ENCODE results near the gene CNOT3. TPM values are rescaled to one million over a fixed set of nuclear protein-coding genes. Genes with fewer than 3 reads are reported as not detected.
"Not testable (repeated sequence)": the region's sequence is repeated elsewhere in the genome, so short reads cannot be mapped to it uniquely, and the experiment has no call there.

Gene CNOT3
- total RNA-seq, 1 experiment from 2014 or later = 41.1 TPM

GRCh38 chr19:54095136-54095858, 42.3 kb upstream of the CNOT3 start:
- H3K4me3 ChIP-seq (ENCODE audit: low read length) = peak overlapping the region; percentile 53
- BruUV-seq (replicated peaks) = no TSS peak
- peak overlapping the region; percentile 93 for H2AFZ ChIP-seq (ENCODE audit: low read length)
- no peaks in the 10 kb centered on the region for H3K36me3 ChIP-seq (ENCODE audit: low read depth, low read length)
- ATAC-seq = no peak; the same call in 1 of the 2 replicates
- no peaks in the 10 kb centered on the region for H4K20me1 ChIP-seq (ENCODE audit: low read length)
- H3K4me2 ChIP-seq (ENCODE audit: low read length) = peak overlapping the region; percentile 79
- H3K27me3 ChIP-seq (ENCODE audit: low read length) = no peaks in the 10 kb centered on the region
- no peaks in the 10 kb centered on the region for H3K79me2 ChIP-seq (ENCODE audit: low read length)
- intact Hi-C loops (cut with micrococcal nuclease) = loop anchor here (10.0 kb wide), 2 partner anchors 250 to 290 kb away; no protein-coding TSS in a partner anchor
- DNase-seq = no peak
- H3K9ac ChIP-seq (ENCODE audit: low read length) = no peak overlapping the region
- H3K4me1 ChIP-seq (ENCODE audit: insufficient read depth, low read length) = peaks cover 8% of the 10 kb centered on the region
- no peaks in the 10 kb centered on the region for H3K9me2 ChIP-seq (replicated peaks; ENCODE audit: low read length)
- TF ChIP-seq CTCF (conservative IDR thresholded peaks at IDR 0.05; ENCODE audit: low read depth, low read length) = no peak
- H3K9me3 ChIP-seq (ENCODE audit: low read length) = no peaks in the 10 kb centered on the region
- CTCF ChIA-PET = interaction anchor here (0.6 to 1.0 kb wide), 3 partner anchors 42 to 582 kb away, joined by 4 to 5 read pairs (median 4); partner anchors contain the start of gene CNOT3
- H3K27ac ChIP-seq (ENCODE audit: low read length) = no peak overlapping the region
- POLR2A ChIA-PET (ENCODE audit: unreplicated experiment) = interaction anchor here (0.6 kb wide), 1 partner anchor 64 kb away, joined by 3 read pairs; no protein-coding TSS in a partner anchor
- no peaks in the 10 kb centered on the region for H3F3A ChIP-seq (ENCODE audit: low read length, unreplicated experiment)

GRCh38 chr19:54095859-54096616, 41.5 kb upstream of the CNOT3 start:
- not testable (repeated sequence) for H3K4me1 ChIP-seq (ENCODE audit: insufficient read depth, low read length)

DNA sequence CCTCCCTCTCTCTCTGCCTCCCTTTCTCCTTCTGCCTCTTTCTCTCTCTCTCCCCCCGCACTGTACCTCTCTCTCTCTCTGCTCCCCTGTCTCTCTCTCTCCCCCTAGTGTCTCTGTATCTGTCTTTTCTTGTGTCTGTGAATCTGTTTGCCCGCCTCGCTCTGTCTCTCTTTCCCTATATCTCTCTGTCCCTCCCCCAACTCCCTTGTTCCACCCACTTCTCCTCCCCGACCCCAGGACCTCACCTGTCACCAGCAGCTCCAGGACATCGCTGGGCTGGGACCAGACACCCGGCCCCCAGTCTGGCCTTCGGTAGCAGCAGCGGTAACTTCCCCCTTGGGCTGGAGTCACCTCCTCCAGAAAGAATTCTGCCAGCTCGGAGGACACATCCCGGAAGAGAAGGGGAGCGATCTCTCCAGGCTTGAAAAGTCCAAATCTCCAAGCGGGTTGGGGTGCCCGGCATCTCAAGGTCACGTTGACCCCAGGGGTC, 40.9 kb upstream of the CNOT3 start:
- no peak overlapping the region for H3K27ac ChIP-seq (ENCODE audit: low read length)
- peak overlapping the region; percentile 93 for H2AFZ ChIP-seq (ENCODE audit: low read length)
- peak; percentile 52 for TF ChIP-seq CTCF (conservative IDR thresholded peaks at IDR 0.05; ENCODE audit: low read depth, low read length)
- TF ChIP-seq EZH2phosphoT487 (IDR thresholded peaks at IDR 0.05; ENCODE audit: borderline replicate concordance, low read length) = no peak
- ATAC-seq (peak; percentile 64), DNase-seq (peak; percentile 25)
- no peaks in the 10 kb centered on the region for H4K20me1 ChIP-seq (ENCODE audit: low read length)
- H3K9me3 ChIP-seq (ENCODE audit: low read length) = no peaks in the 10 kb centered on the region
- no peak overlapping the region for H3K9ac ChIP-seq (ENCODE audit: low read length)
- intact Hi-C loops (cut with micrococcal nuclease) = loop anchor here (10.0 kb wide), 2 partner anchors 252 to 292 kb away; no protein-coding TSS in a partner anchor
- H3F3A ChIP-seq (ENCODE audit: low read length, unreplicated experiment) = no peaks in the 10 kb centered on the region
- H3K27me3 ChIP-seq (ENCODE audit: low read length) = no peaks in the 10 kb centered on the region
- peak overlapping the region; percentile 79 for H3K4me2 ChIP-seq (ENCODE audit: low read length)
- H3K36me3 ChIP-seq (ENCODE audit: low read depth, low read length) = no peaks in the 10 kb centered on the region
- peaks cover 8% of the 10 kb centered on the region for H3K4me1 ChIP-seq (ENCODE audit: insufficient read depth, low read length)
- POLR2A ChIA-PET (ENCODE audit: unreplicated experiment) = no interaction called here
- CTCF ChIA-PET = interaction anchor here (0.6 kb wide), 1 partner anchor 65 kb away, joined by 4 read pairs; no protein-coding TSS in a partner anchor
- peak overlapping the region; percentile 53; the same call in 1 of the 2 replicates for H3K4me3 ChIP-seq (ENCODE audit: low read length)
- no peaks in the 10 kb centered on the region for H3K79me2 ChIP-seq (ENCODE audit: low read length)
- no TSS peak for BruUV-seq (replicated peaks)
- no peaks in the 10 kb centered on the region for H3K9me2 ChIP-seq (replicated peaks; ENCODE audit: low read length)

More at GRCh38 chr19:54095859-54096616, 41.5 kb upstream of the CNOT3 start:
- not testable (repeated sequence) for H3K79me2 ChIP-seq (ENCODE audit: low read length); H3K36me3 ChIP-seq (ENCODE audit: low read depth, low read length); H3K9me2 ChIP-seq (replicated peaks; ENCODE audit: low read length); BruUV-seq (replicated peaks); H3K9ac ChIP-seq (ENCODE audit: low read length); H3F3A ChIP-seq (ENCODE audit: low read length, unreplicated experiment); H4K20me1 ChIP-seq (ENCODE audit: low read length); H3K27me3 ChIP-seq (ENCODE audit: low read length); H3K27ac ChIP-seq (ENCODE audit: low read length); H3K9me3 ChIP-seq (ENCODE audit: low read length)
- Histone ChIP-seq H3K4me2 (ENCODE audit: low read length) (peak overlapping the region; percentile 79), H2AFZ (ENCODE audit: low read length) (peak overlapping the region; percentile 93), H3K4me3 (ENCODE audit: low read length) (peak overlapping the region; percentile 53)
- CTCF ChIA-PET = interaction anchor here (0.6 to 1.0 kb wide), 4 partner anchors 41 to 581 kb away, joined by 3 to 5 read pairs (median 4); partner anchors contain the start of gene CNOT3
- ATAC-seq (peak; percentile 87), DNase-seq (peak; percentile 58)
- POLR2A ChIA-PET (ENCODE audit: unreplicated experiment) = interaction anchor here (0.6 kb wide), 1 partner anchor 65 kb away, joined by 3 read pairs; no protein-coding TSS in a partner anchor
- intact Hi-C loops (cut with micrococcal nuclease) = loop anchor here (10.0 kb wide), 2 partner anchors 251 to 291 kb away; no protein-coding TSS in a partner anchor
